AG04450 (cell line): ENCODE data around the gene ASF1A. TPM values are rescaled to one million over a fixed set of nuclear protein-coding genes. Genes with fewer than 3 reads are reported as not detected.

ENCODE experiments used
- CTCF ChIA-PET: fragments of 300-600, 350-600 bp; formaldehyde crosslinking; extraction: SDS; loops from one replicate; lab custom pipeline; 2022; ENCODE audit warnings: antibody characterized with exemption, inconsistent platforms; lab: Charles Lee
- POLR2A ChIA-PET: fragments of 350-600 bp; formaldehyde crosslinking; extraction: SDS; loops from one replicate; lab custom pipeline; 2021; ENCODE audit warnings: antibody characterized with exemption, inconsistent platforms; lab: Yijun Ruan, JAX
- DNase-seq: peaks from one replicate; pipeline ENCODE4 v3.0.0-alpha.2; 2011; ENCODE audit warnings: low read depth, low spot score
- H3K27ac ChIP-seq: one replicate; pipeline ENCODE4 v1.5.1; 2012; ENCODE audit warnings: low read depth, low read length, control low read depth
- H3K27me3 ChIP-seq: one replicate; pipeline ENCODE4 v1.6.0; 2012; ENCODE audit warnings: low read length; ENCODE audit not compliant: control insufficient read depth, insufficient read depth
- H3K4me3 ChIP-seq: 2 replicates; pipeline ENCODE4 v1.5.1; 2011; ENCODE audit warnings: mild to moderate bottlenecking, low read depth, low read length, control low read depth
- H3K9me3 ChIP-seq: 2 replicates; pipeline ENCODE4 v1.5.1; 2012; ENCODE audit warnings: low read length; ENCODE audit not compliant: control insufficient read depth, insufficient read depth
- CTCF ChIP-seq: IDR thresholded peaks from 2 replicates; pipeline ENCODE4 v1.5.1; 2011; ENCODE audit warnings: low read depth, low read length, control low read depth, inconsistent platforms
- polyA plus RNA-seq: library from polyadenylated mRNA; depleted of rRNA; stranded (reverse); fragments of >200 nt; gene quantifications from 2 replicates; pipeline ENCODE4 v1.2.3, GENCODE V29; 2011

Gene ASF1A
- polyA plus RNA-seq, 1 experiment, result 29.4 TPM

- no peak for TF ChIP-seq CTCF
- ChIA-PET CTCF (interaction anchor here (0.7 to 0.8 kb wide), 2 partner anchors 257 to 516 kb away, joined by 3 read pairs; no protein-coding TSS in a partner anchor), POLR2A (interaction anchor here (0.6 kb wide), 1 partner anchor 839 kb away, joined by 4 read pairs; no protein-coding TSS in a partner anchor)
- H3K4me3 ChIP-seq, result no peak overlapping the region
- no peaks in the 10 kb centered on the region for H3K27me3 ChIP-seq
- no peak overlapping the region for H3K27ac ChIP-seq
- DNase-seq, result no peak
- H3K9me3 ChIP-seq, result no peaks in the 10 kb centered on the region
Measured at GRCh38 chr6:118872318-118872717, 21.6 kb upstream of the ASF1A start.

GRCh38 chr6:118872726-118873125, 21.2 kb upstream of the ASF1A start:
- CTCF ChIA-PET, result interaction anchor here (0.7 to 0.8 kb wide), 2 partner anchors 257 to 517 kb away, joined by 3 read pairs; no protein-coding TSS in a partner anchor
- DNase-seq, result no peak
- TF ChIP-seq CTCF, result no peak

GRCh38 chr6:118873239-118873638, 20.7 kb upstream of the ASF1A start:
- Histone ChIP-seq H3K9me3 (no peaks in the 10 kb centered on the region), H3K27me3 (no peaks in the 10 kb centered on the region), H3K4me3 (no peak overlapping the region), H3K27ac (no peak overlapping the region)
- no peak for DNase-seq
- CTCF ChIA-PET, result no interaction called here
- POLR2A ChIA-PET, result no interaction called here
- TF ChIP-seq CTCF, result no peak

More at GRCh38 chr6:118872726-118873125, 21.2 kb upstream of the ASF1A start:
- no peaks in the 10 kb centered on the region for H3K27me3 ChIP-seq
- POLR2A ChIA-PET, result interaction anchor here (0.6 kb wide), 1 partner anchor 840 kb away, joined by 4 read pairs; no protein-coding TSS in a partner anchor
- no peak overlapping the region for H3K4me3 ChIP-seq
- H3K9me3 ChIP-seq, result no peaks in the 10 kb centered on the region
- H3K27ac ChIP-seq, result no peak overlapping the region

- POLR2A ChIA-PET, result interaction anchor here (1.1 kb wide), 1 partner anchor 17 kb away, joined by 7 read pairs; no protein-coding TSS in a partner anchor
- DNase-seq, result no peak
- Histone ChIP-seq H3K9me3 (no peaks in the 10 kb centered on the region), H3K27me3 (no peaks in the 10 kb centered on the region), H3K27ac (no peak overlapping the region), H3K4me3 (no peak overlapping the region)
- CTCF ChIA-PET, result interaction anchor here (0.6 kb wide), 1 partner anchor 74 kb away, joined by 3 read pairs; no protein-coding TSS in a partner anchor
- no peak for TF ChIP-seq CTCF
Measured at GRCh38 chr6:118875672-118876071, 18.3 kb upstream of the ASF1A start.

GRCh38 chr6:118876198-118876597, 17.8 kb upstream of the ASF1A start:
- no peak for TF ChIP-seq CTCF
- Histone ChIP-seq H3K27ac (no peak overlapping the region), H3K4me3 (no peak overlapping the region), H3K9me3 (no peaks in the 10 kb centered on the region), H3K27me3 (no peaks in the 10 kb centered on the region)
- ChIA-PET POLR2A (interaction anchor here (1.1 kb wide), 1 partner anchor 17 kb away, joined by 7 read pairs; no protein-coding TSS in a partner anchor), CTCF (interaction anchor here (0.6 to 1.3 kb wide), 2 partner anchors 75 to 76 kb away, joined by 3 to 4 read pairs; no protein-coding TSS in a partner anchor)
- no peak for DNase-seq
